Mesendoderm (in vitro differentiated cells): Measurements from ENCODE around the gene CMIP.

Experiments
- DNase-seq: peaks from one replicate; pipeline ENCODE4 v3.0.0; 2013
- H2AK5ac ChIP-seq: 2 replicates; pipeline ENCODE4 v1.6.1; 2013; ENCODE audit warnings: low read length, inconsistent platforms
- H2BK120ac ChIP-seq: 2 replicates; pipeline ENCODE4 v1.6.1; 2013; ENCODE audit warnings: low read depth, mild to moderate bottlenecking, low read length, moderate library complexity, mixed read lengths
- H2BK15ac ChIP-seq: replicated peaks from 2 replicates; pipeline ENCODE4 v1.6.1; 2013; ENCODE audit warnings: low read depth, mild to moderate bottlenecking, moderate library complexity
- H2BK5ac ChIP-seq: 2 replicates; pipeline ENCODE4 v1.6.1; 2013; ENCODE audit warnings: low read length, inconsistent platforms
- H3K18ac ChIP-seq: 2 replicates; pipeline ENCODE4 v1.6.1; 2013; ENCODE audit warnings: mild to moderate bottlenecking, low read length, mixed read lengths
- H3K23ac ChIP-seq: one replicate; pipeline ENCODE4 v1.6.1; 2013; ENCODE audit warnings: low read length
- H3K27ac ChIP-seq: 2 replicates; pipeline ENCODE4 v1.5.1; 2013; ENCODE audit warnings: low read depth, mild to moderate bottlenecking, inconsistent platforms, low read length, moderate library complexity
- H3K27me3 ChIP-seq: 2 replicates; pipeline ENCODE4 v1.6.1; 2013; ENCODE audit warnings: low read length, control low read depth, mild to moderate bottlenecking, inconsistent platforms; ENCODE audit not compliant: insufficient read depth, poor library complexity
- H3K36me3 ChIP-seq: 2 replicates; pipeline ENCODE4 v1.6.1; 2013; ENCODE audit warnings: low read length, inconsistent platforms; ENCODE audit not compliant: control insufficient read depth, insufficient read depth
- H3K4ac ChIP-seq: one replicate; pipeline ENCODE4 v1.6.1; 2013; ENCODE audit warnings: low read depth, mild to moderate bottlenecking, low read length, moderate library complexity
- H3K4me1 ChIP-seq: 2 replicates; pipeline ENCODE4 v1.6.1; 2013; ENCODE audit warnings: low read depth, low read length, inconsistent platforms; ENCODE audit not compliant: control insufficient read depth
- H3K4me2 ChIP-seq: 2 replicates; pipeline ENCODE4 v1.6.1; 2013; ENCODE audit warnings: low read length
- H3K4me3 ChIP-seq: 2 replicates; pipeline ENCODE4 v1.5.1; 2013; ENCODE audit warnings: mild to moderate bottlenecking, low read length
- H3K56ac ChIP-seq: one replicate; pipeline ENCODE4 v1.6.1; 2013; ENCODE audit warnings: low read length
- H3K79me1 ChIP-seq: 2 replicates; pipeline ENCODE4 v1.6.1; 2013; ENCODE audit warnings: low read length, inconsistent platforms
- H3K79me2 ChIP-seq: 2 replicates; pipeline ENCODE4 v1.6.1; 2013; ENCODE audit warnings: mild to moderate bottlenecking, low read length; ENCODE audit not compliant: control insufficient read depth, insufficient read depth
- H3K9ac ChIP-seq: 2 replicates; pipeline ENCODE4 v1.6.1; 2013; ENCODE audit warnings: low read length, inconsistent platforms
- H4K5ac ChIP-seq: one replicate; pipeline ENCODE4 v1.6.1; 2013; ENCODE audit warnings: low read length
- H4K8ac ChIP-seq: one replicate; pipeline ENCODE4 v1.6.1; 2013; ENCODE audit warnings: low read depth, mild to moderate bottlenecking, control low read depth, low read length, moderate library complexity
- WGBS: extraction: QIAGEN DNeasy Blood & Tissue Kit; methylation state at CpG from one replicate; pipeline ENCODE4 v1.1.7; 2013; ENCODE audit warnings: low lambda C conversion rate, missing lambda C conversion rate; ENCODE audit not compliant: insufficient coverage; ENCODE audit errors: extremely low coverage; 5-methylcytosine and 5-hydroxymethylcytosine counted together

The CMIP gene

GRCh38 chr16:81455006-81455405 is 10.4 kb downstream of the CMIP start:
- Histone ChIP-seq H2BK5ac (no peak overlapping the region), H3K4me2 (no peak overlapping the region), H3K9ac (no peak overlapping the region), H2BK15ac (no peak overlapping the region), H4K8ac (no peak overlapping the region), H3K4ac (no peak overlapping the region), H3K79me1 (peaks cover 66% of the 10 kb centered on the region), H3K79me2 (peaks cover 90% of the 10 kb centered on the region), H3K4me1 (peaks cover 12% of the 10 kb centered on the region), H3K56ac (no peak overlapping the region), H3K27me3 (no peaks in the 10 kb centered on the region), H3K23ac (no peak overlapping the region), H3K18ac (no peak overlapping the region), H3K36me3 (no peaks in the 10 kb centered on the region), H2AK5ac (no peak overlapping the region), H3K27ac (no peak overlapping the region), H4K5ac (no peak overlapping the region), H3K4me3 (no peak overlapping the region), H2BK120ac (no peak overlapping the region)
- DNase-seq = no peak
- WGBS = no CpG with 5 or more reads among the region's 13 CpGs

GRCh38 chr16:81455720-81456494 is 11.3 kb downstream of the CMIP start:
- Histone ChIP-seq H3K4me3 (no peak overlapping the region), H4K8ac (no peak overlapping the region), H4K5ac (no peak overlapping the region), H3K79me1 (peaks cover 67% of the 10 kb centered on the region), H2BK120ac (no peak overlapping the region), H3K4me2 (no peak overlapping the region), H3K9ac (no peak overlapping the region), H3K4ac (no peak overlapping the region), H3K4me1 (peaks cover 12% of the 10 kb centered on the region), H3K18ac (no peak overlapping the region), H2BK5ac (no peak overlapping the region), H3K23ac (peak overlapping the region; percentile 67), H3K27me3 (no peaks in the 10 kb centered on the region), H3K56ac (peak overlapping the region; percentile 9), H3K79me2 (peaks cover 90% of the 10 kb centered on the region), H3K36me3 (no peaks in the 10 kb centered on the region), H3K27ac (no peak overlapping the region), H2BK15ac (no peak overlapping the region), H2AK5ac (no peak overlapping the region)
- DNase-seq = no peak
- WGBS = no CpG with 5 or more reads among the region's 17 CpGs

- Histone ChIP-seq H3K4me1 (peaks cover 11% of the 10 kb centered on the region), H3K4me3 (no peak overlapping the region), H2BK120ac (no peak overlapping the region), H3K4ac (no peak overlapping the region), H4K8ac (no peak overlapping the region), H3K4me2 (no peak overlapping the region), H3K23ac (peak overlapping the region; percentile 7), H4K5ac (no peak overlapping the region), H3K9ac (no peak overlapping the region), H3K79me2 (peaks cover 90% of the 10 kb centered on the region), H3K79me1 (peaks cover 71% of the 10 kb centered on the region), H2BK5ac (no peak overlapping the region), H3K36me3 (no peaks in the 10 kb centered on the region), H3K56ac (peak overlapping the region; percentile 26), H2AK5ac (no peak overlapping the region), H3K27me3 (no peaks in the 10 kb centered on the region), H2BK15ac (no peak overlapping the region), H3K27ac (no peak overlapping the region), H3K18ac (no peak overlapping the region)
- no peak for DNase-seq
- no CpG with 5 or more reads among the region's 23 CpGs for WGBS
Observed at GRCh38 chr16:81456523-81457325, 12.1 kb downstream of the CMIP start.

- Histone ChIP-seq H3K4me1 (peaks cover 9% of the 10 kb centered on the region), H3K27ac (no peak overlapping the region), H3K79me2 (peaks cover 88% of the 10 kb centered on the region), H3K4me2 (no peak overlapping the region), H3K36me3 (no peaks in the 10 kb centered on the region), H2BK120ac (no peak overlapping the region), H2BK5ac (no peak overlapping the region), H3K23ac (no peak overlapping the region), H3K4ac (peak overlapping the region; percentile 20), H3K27me3 (no peaks in the 10 kb centered on the region), H4K5ac (no peak overlapping the region), H3K56ac (peak overlapping the region; percentile 43), H3K79me1 (peaks cover 69% of the 10 kb centered on the region), H4K8ac (no peak overlapping the region), H2AK5ac (no peak overlapping the region), H2BK15ac (no peak overlapping the region), H3K4me3 (no peak overlapping the region), H3K18ac (no peak overlapping the region), H3K9ac (no peak overlapping the region)
- DNase-seq = peak; percentile 88
- no CpG with 5 or more reads among the region's 17 CpGs for WGBS
Observed at GRCh38 chr16:81457326-81458133, 12.9 kb downstream of the CMIP start.

GRCh38 chr16:81458149-81458669 is 13.6 kb downstream of the CMIP start:
- Histone ChIP-seq H2AK5ac (no peak overlapping the region), H3K4me3 (no peak overlapping the region), H3K23ac (no peak overlapping the region), H3K27me3 (no peaks in the 10 kb centered on the region), H3K4me2 (no peak overlapping the region), H3K56ac (peak overlapping the region; percentile 9), H3K4ac (no peak overlapping the region), H2BK5ac (no peak overlapping the region), H3K9ac (no peak overlapping the region), H3K79me2 (peaks cover 88% of the 10 kb centered on the region), H3K18ac (peak overlapping the region; percentile 2), H3K79me1 (peaks cover 72% of the 10 kb centered on the region), H4K5ac (no peak overlapping the region), H3K36me3 (no peaks in the 10 kb centered on the region), H3K27ac (no peak overlapping the region), H2BK120ac (no peak overlapping the region), H4K8ac (no peak overlapping the region), H3K4me1 (peaks cover 9% of the 10 kb centered on the region), H2BK15ac (no peak overlapping the region)
- no CpG with 5 or more reads among the region's 8 CpGs for WGBS
- no peak for DNase-seq
